Adrenal gland (tissue), 12 donors: ENCODE measurements around the gene KLHL29. TPM values are rescaled to one million over a fixed set of nuclear protein-coding genes. Genes with fewer than 3 reads are reported as not detected.

Experiments
- DNase-seq, 7 donors: peaks; one replicate each; pipeline ENCODE4 v3.0.0-alpha.2; 2019 to 2020
- H3K27ac ChIP-seq, 5 donors: fragments of 200-600 bp; sonication (generic) in 4 of 5; 1 replicate in 3 of 5; 2 replicates in 2 of 5; pipeline versions ENCODE4 v1.5.1 to v1.8.0; 2016 to 2020; ENCODE audit warnings: mild to moderate bottlenecking in 1 of 5
- H3K27me3 ChIP-seq: fragments of 200-600 bp; 2 replicates; pipeline ENCODE4 v1.8.0; 2021
- H3K36me3 ChIP-seq, 2 donors: fragments of 200-600 bp; replicated peaks in 1 of 2; 1 replicate in 1 of 2; 2 replicates in 1 of 2; pipeline versions ENCODE4 v1.5.1 to v1.8.0; 2018 to 2022
- H3K4me1 ChIP-seq, 2 donors: fragments of 200-600 bp; replicated peaks in 1 of 2; 1 replicate in 1 of 2; 2 replicates in 1 of 2; pipeline versions ENCODE4 v1.5.1 to v1.8.0; 2018 to 2021
- H3K4me3 ChIP-seq, 4 donors: fragments of 200-600 bp; sonication (generic) in 3 of 4; one replicate each; pipeline ENCODE4 v1.5.1; 2016 to 2018
- H3K9me3 ChIP-seq, 3 donors: fragments of 200-600 bp; sonication (generic) in 1 of 3; replicated peaks in 1 of 3; 1 replicate in 2 of 3; 2 replicates in 1 of 3; pipeline versions ENCODE4 v1.5.1 to v1.8.0; 2016 to 2021
- CTCF ChIP-seq, 6 experiments: fragments of 450-650 bp in 4 of 6; fragments of 200-600 bp in 2 of 6; sonication (generic) in 1 of 6; IDR thresholded peaks; 1 replicate in 5 of 6; 2 replicates in 1 of 6; pipeline versions ENCODE4 v1.5.1 to v1.8.0; 2016 to 2021; ENCODE audit warnings: antibody characterized with exemption in 6 of 6, mild to moderate bottlenecking in 2 of 6, moderate library complexity in 1 of 6
- POLR2A ChIP-seq, 2 donors: fragments of 450-650 bp; IDR thresholded peaks; one replicate each; pipeline ENCODE4 v1.6.1; 2017; ENCODE audit warnings: antibody characterized with exemption in 2 of 2, mild to moderate bottlenecking in 2 of 2, moderate library complexity in 1 of 2
- WGBS, 4 donors: extraction: QIAGEN DNeasy Blood & Tissue Kit in 2 of 4; methylation state at CpG; one replicate each; pipeline versions ENCODE4 v1.1.5 to v1.1.7; 2013 to 2017; 5-methylcytosine and 5-hydroxymethylcytosine counted together
- intact Hi-C, 2 donors: fragments of 100-400 bp; cut with DNase I; formaldehyde crosslinking; loops; one replicate each; pipeline versions ENCODE4 v1.14.1 to v1.15.0; 2022 to 2023
- polyA plus RNA-seq, 3 donors: library from polyadenylated mRNA; stranded (reverse); fragments of 200-250 nt in 2 of 3; fragments of 350-450 nt in 1 of 3; fragmentation: Illumina TruSeq in 1 of 3; extraction: RNeasy Lipid Tissue Mini Kit (QIAGEN cat#74804) in 1 of 3; gene quantifications; one replicate each; pipeline ENCODE4 v1.2.3, GENCODE V29; 2013 to 2014
- total RNA-seq, 9 donors: library from RNA; depleted of rRNA in 4 of 9; stranded (reverse); fragments of >200 nt in 4 of 9; fragments of 120-200 nt in 1 of 9; fragmentation: NEBNext Ultra II Directional in 1 of 9; extraction: Animal tissue kit (Norgen Biotek cat#: 25700) in 1 of 9; gene quantifications; one replicate each; pipeline versions ENCODE4 v1.1.0 to v1.2.4, GENCODE V29; 2013 to 2023
- donor health status: healthy with polysubstance abuse.
- donor health status: Bipolar disorder and iron deficiency.
- donor health status: DM: yes; HTN: yes; CAD: no.
- donor health status: DM: no; HTN: no; CAD: no.
- donor health status: DM: no; HTN: no; CAD: no.
- donor health status: DM: yes; HTN: yes; CAD: no.

KLHL29 gene
- total and polyA plus RNA-seq, 12 donors: 1.9 to 24.5 (median 15.7) TPM

GRCh38 chr2:23381084-23381483 is 3.9 kb upstream of the KLHL29 start:
- Histone ChIP-seq H3K27me3 (no peaks in the 10 kb centered on the region), H3K27ac (peak overlapping the region in 1 of 5 donors; percentile 71), H3K4me3 (peak overlapping the region in 1 of 4 donors; percentile 43), H3K36me3 (no peaks in the 10 kb centered on the region), H3K4me1 (peaks cover 0 to 14% of the 10 kb centered on the region in 2 donors), H3K9me3 (no peaks in the 10 kb centered on the region)
- DNase-seq: peak in 6 of 7 donors; percentile 70 to 86 (median 74)
- TF ChIP-seq CTCF (IDR thresholded peaks at IDR 0.05): no peak
- TF ChIP-seq POLR2A (IDR thresholded peaks at IDR 0.05): no peak
- intact Hi-C loops: no loop called here
- WGBS, 4 donors: 19 to 39% (median 31%) methylated on average over 6 of the region's 6 CpGs

GRCh38 chr2:23381485-23381884 is 3.5 kb upstream of the KLHL29 start:
- Histone ChIP-seq H3K36me3 (no peaks in the 10 kb centered on the region), H3K4me3 (no peak overlapping the region), H3K27me3 (no peaks in the 10 kb centered on the region), H3K9me3 (no peaks in the 10 kb centered on the region), H3K4me1 (peaks cover 0 to 14% of the 10 kb centered on the region in 2 donors), H3K27ac (no peak overlapping the region)
- intact Hi-C loops: no loop called here
- DNase-seq: no peak
- TF ChIP-seq POLR2A (IDR thresholded peaks at IDR 0.05): no peak
- no peak for TF ChIP-seq CTCF (IDR thresholded peaks at IDR 0.05)
- 36 to 50% (median 45%) methylated on average over 3 of the region's 3 CpGs for WGBS, 4 donors

GRCh38 chr2:23383100-23383499 is 1.9 kb upstream of the KLHL29 start:
- Histone ChIP-seq H3K36me3 (no peaks in the 10 kb centered on the region), H3K27me3 (no peaks in the 10 kb centered on the region), H3K4me1 (peaks cover 0 to 21% of the 10 kb centered on the region in 2 donors), H3K9me3 (no peaks in the 10 kb centered on the region), H3K27ac (no peak overlapping the region), H3K4me3 (no peak overlapping the region)
- intact Hi-C loops: no loop called here
- TF ChIP-seq POLR2A (IDR thresholded peaks at IDR 0.05) (no peak), CTCF (IDR thresholded peaks at IDR 0.05) (no peak)
- 86 to 95% (median 91%) methylated on average over 4 of the region's 4 CpGs for WGBS, 4 donors
- DNase-seq: no peak

GRCh38 chr2:23385351-23385747 is 370 bp downstream of the KLHL29 start:
- Histone ChIP-seq H3K36me3 (no peaks in the 10 kb centered on the region), H3K27me3 (no peaks in the 10 kb centered on the region), H3K4me1 (peaks cover 0 to 24% of the 10 kb centered on the region in 2 donors), H3K4me3 (peak overlapping the region in 3 of 4 donors; percentile 46 to 88 (median 50)), H3K27ac (peak overlapping the region in 3 of 5 donors; percentile 64 to 92 (median 76)), H3K9me3 (no peaks in the 10 kb centered on the region)
- peak in 1 of 6 experiments; percentile 1 for TF ChIP-seq CTCF (IDR thresholded peaks at IDR 0.05)
- TF ChIP-seq POLR2A (IDR thresholded peaks at IDR 0.05): no peak
- 0 to 1% (median 1%) methylated on average over 14 to 52 of the region's 52 CpGs for WGBS, 4 donors
- DNase-seq: peak; percentile 29 to 63 (median 35)
- intact Hi-C loops: no loop called here
